Caco-2 (cell line): ENCODE results near the gene BEND3. TPM values are rescaled to one million over a fixed set of nuclear protein-coding genes. Genes with fewer than 3 reads are reported as not detected.
"Not testable (repeated sequence)": the region's sequence is repeated elsewhere in the genome, so short reads cannot be mapped to it uniquely, and the experiment has no call there.

Experiments
- BruUV-seq: library from RNA; stranded (reverse); fragments of 400-500 nt; replicated peaks from 2 replicates; lab custom pipeline; 2021; lab: Mats Ljungman, UMichigan
- CTCF ChIA-PET: fragments of 300-600 bp; sonication (Branson Sonifier 250); formaldehyde crosslinking; loops from one replicate; lab custom pipeline; 2022; ENCODE audit warnings: antibody characterized with exemption; lab: Charles Lee
- POLR2A ChIA-PET: fragments of 300-600 bp; sonication (Branson Sonifier 250); formaldehyde crosslinking; loops from one replicate; lab custom pipeline; 2022; ENCODE audit warnings: antibody characterized with exemption; lab: Charles Lee
- DNase-seq, 2 experiments: peaks; one replicate each; pipeline versions ENCODE4 v3.0.0 to v3.0.0-alpha.2; 2020 to 2022
- H3K27me3 ChIP-seq: replicated peaks from 2 replicates; pipeline ENCODE4 v1.6.0; 2011; ENCODE audit warnings: low read length; ENCODE audit not compliant: control insufficient read depth, insufficient read depth
- H3K36me3 ChIP-seq: 2 replicates; pipeline ENCODE4 v1.5.1; 2011; ENCODE audit warnings: low read length; ENCODE audit not compliant: control insufficient read depth, insufficient read depth
- H3K4me1 ChIP-seq: fragments of 250-450 bp; sonication (Bioruptor Pico); 2 replicates; pipeline ENCODE4 v1.5.1; 2020; ENCODE audit warnings: mild to moderate bottlenecking
- H3K4me3 ChIP-seq: 2 replicates; pipeline ENCODE4 v1.5.1; 2011; ENCODE audit warnings: low read depth, mild to moderate bottlenecking, control low read depth, low read length
- H3K9me3 ChIP-seq: fragments of 250-450 bp; sonication (Bioruptor Pico); 2 replicates; pipeline ENCODE4 v1.5.1; 2020; ENCODE audit warnings: mild to moderate bottlenecking, moderate library complexity
- H3K27ac Mint-ChIP-seq: one replicate; pipeline ENCODE4 v1.8.0; 2022; ENCODE audit warnings: mixed read lengths; ENCODE audit not compliant: unreplicated experiment
- H3K27me3 Mint-ChIP-seq: one replicate; pipeline ENCODE4 v1.8.0; 2022; ENCODE audit warnings: mixed read lengths; ENCODE audit not compliant: insufficient read depth, unreplicated experiment
- H3K36me3 Mint-ChIP-seq: one replicate; pipeline ENCODE4 v1.8.0; 2022; ENCODE audit warnings: mild to moderate bottlenecking, mixed read lengths; ENCODE audit not compliant: insufficient read depth, unreplicated experiment
- H3K4me1 Mint-ChIP-seq: one replicate; pipeline ENCODE4 v1.8.0; 2022; ENCODE audit warnings: low read depth, mixed read lengths; ENCODE audit not compliant: unreplicated experiment
- H3K4me3 Mint-ChIP-seq: one replicate; pipeline ENCODE4 v1.8.0; 2022; ENCODE audit warnings: mild to moderate bottlenecking, moderate library complexity, mixed read lengths; ENCODE audit not compliant: unreplicated experiment
- H3K9me3 Mint-ChIP-seq: one replicate; pipeline ENCODE4 v1.8.0; 2022; ENCODE audit warnings: mixed read lengths; ENCODE audit not compliant: unreplicated experiment
- CTCF ChIP-seq, 2 experiments: fragments of 200-600 bp in 1 of 2; IDR thresholded peaks; 1 replicate in 1 of 2; 2 replicates in 1 of 2; pipeline versions ENCODE4 v1.5.1 to v1.8.0; 2011 to 2022; ENCODE audit warnings: antibody characterized with exemption in 1 of 2, control low read depth in 1 of 2, inconsistent platforms in 1 of 2, low read depth in 1 of 2, low read length in 1 of 2, mild to moderate bottlenecking in 1 of 2, moderate library complexity in 1 of 2; ENCODE audit not compliant: insufficient read depth in 1 of 2, severe bottlenecking in 1 of 2, unreplicated experiment in 1 of 2
- intact Hi-C: fragments of 100-400 bp; cut with micrococcal nuclease; formaldehyde crosslinking; loops from one replicate; pipeline ENCODE4 v1.10.0; 2022; ENCODE audit not compliant: unreplicated experiment
- total RNA-seq: library from RNA; stranded (reverse); gene quantifications from 2 replicates; pipeline ENCODE4 v1.2.3, GENCODE V29; 2022

Gene BEND3
- total RNA-seq, 1 experiment from 2014 or later: 8.3 TPM

- no TSS peak for BruUV-seq
- no peak for TF ChIP-seq CTCF (IDR thresholded peaks at IDR 0.05; ENCODE audit: insufficient read depth in 1 of 2, low read depth in 1 of 2, low read length in 1 of 2, severe bottlenecking in 1 of 2, unreplicated experiment in 1 of 2)
These were observed 14.1 kb downstream of the BEND3 start for GRCh38 chr6:107101211-107101610.

DNA sequence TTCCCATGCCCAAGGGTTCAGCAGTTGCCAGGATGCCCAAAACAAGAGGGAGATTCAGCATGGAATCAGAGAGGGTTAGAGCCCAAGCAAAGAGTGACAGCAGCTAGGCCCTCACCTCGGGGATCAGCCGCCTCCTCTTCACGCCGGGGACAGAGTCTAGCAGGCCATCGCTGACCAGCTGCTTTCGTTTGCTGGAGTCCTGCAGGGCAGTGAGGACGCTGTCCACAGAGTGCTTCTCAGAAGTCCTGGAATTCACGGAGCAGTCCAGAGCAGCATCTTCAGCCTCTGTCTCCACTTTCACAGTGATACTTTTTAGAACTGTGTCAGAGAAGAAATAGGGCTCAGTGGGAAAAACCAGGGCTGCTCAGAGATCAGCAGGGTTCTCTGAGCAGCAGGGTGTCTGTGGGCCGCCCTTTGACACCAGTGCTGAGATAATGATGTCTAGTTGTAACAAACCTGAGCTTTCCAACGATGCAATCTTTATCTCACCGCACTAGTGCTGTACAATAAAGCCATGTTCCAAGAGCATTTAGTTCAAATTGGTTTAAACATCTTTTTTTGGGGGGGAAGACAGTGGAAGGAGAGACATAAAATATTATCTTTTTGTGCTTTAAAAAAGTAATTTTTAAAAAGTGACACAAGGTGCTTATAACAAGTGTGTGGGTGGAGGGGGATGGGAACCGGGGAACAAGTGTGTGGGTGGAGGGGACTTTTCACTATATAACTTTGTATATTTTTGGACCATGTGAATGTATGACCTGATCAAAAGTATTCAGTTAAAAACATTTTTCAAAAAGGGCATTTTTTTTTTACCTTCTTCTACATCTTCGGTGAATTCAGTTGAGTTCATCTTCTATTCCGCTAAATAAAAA, 16.6 kb downstream of the BEND3 start:
- Histone ChIP-seq H3K4me1 (no peaks in the 10 kb centered on the region), H3K36me3 (no peaks in the 10 kb centered on the region), H3K27me3 (no peaks in the 10 kb centered on the region), H3K4me3 (no peak overlapping the region), H3K9me3 (no peaks in the 10 kb centered on the region)
- BruUV-seq: no TSS peak
- H3K27ac Mint-ChIP-seq: no peak overlapping the region
- H3K27me3 Mint-ChIP-seq: no peaks in the 10 kb centered on the region
- DNase-seq: no peak
- TF ChIP-seq CTCF (IDR thresholded peaks at IDR 0.05; ENCODE audit: insufficient read depth in 1 of 2, low read depth in 1 of 2, low read length in 1 of 2, severe bottlenecking in 1 of 2, unreplicated experiment in 1 of 2): no peak
- no peaks in the 10 kb centered on the region for H3K4me1 Mint-ChIP-seq
- H3K4me3 Mint-ChIP-seq: no peak overlapping the region
- intact Hi-C loops: no loop called here
- POLR2A ChIA-PET: no interaction called here
- CTCF ChIA-PET: interaction anchor here (1.2 kb wide), 1 partner anchor 15 kb away, joined by 3 read pairs; no protein-coding TSS in a partner anchor
- H3K36me3 Mint-ChIP-seq: peaks cover 7% of the 10 kb centered on the region
- no peaks in the 10 kb centered on the region for H3K9me3 Mint-ChIP-seq

More at GRCh38 chr6:107101211-107101610, 14.1 kb downstream of the BEND3 start:
- Histone ChIP-seq H3K9me3 (no peaks in the 10 kb centered on the region), H3K27me3 (no peaks in the 10 kb centered on the region), H3K4me3 (no peak overlapping the region), H3K4me1 (no peaks in the 10 kb centered on the region), H3K36me3 (no peaks in the 10 kb centered on the region)
- no peak overlapping the region for H3K27ac Mint-ChIP-seq
- H3K9me3 Mint-ChIP-seq: no peaks in the 10 kb centered on the region
- no peak for DNase-seq
- H3K27me3 Mint-ChIP-seq: no peaks in the 10 kb centered on the region
- no peaks in the 10 kb centered on the region for H3K36me3 Mint-ChIP-seq
- ChIA-PET CTCF (no interaction called here), POLR2A (no interaction called here)
- H3K4me1 Mint-ChIP-seq: no peaks in the 10 kb centered on the region
- intact Hi-C loops: no loop called here
- H3K4me3 Mint-ChIP-seq: no peak overlapping the region

- DNase-seq, intact Hi-C loops, H3K27ac Mint-ChIP-seq, H3K4me1 Mint-ChIP-seq, BruUV-seq, H3K4me3 ChIP-seq, H3K4me3 Mint-ChIP-seq, POLR2A ChIA-PET, H3K4me1 ChIP-seq, H3K36me3 Mint-ChIP-seq, H3K36me3 ChIP-seq, H3K9me3 Mint-ChIP-seq, H3K27me3 Mint-ChIP-seq, H3K27me3 ChIP-seq, H3K9me3 ChIP-seq: not testable (repeated sequence)
- CTCF ChIA-PET: interaction anchor here (1.0 kb wide), 1 partner anchor 29 kb away, joined by 4 read pairs; no protein-coding TSS in a partner anchor
These were observed 30.9 kb downstream of the BEND3 start for GRCh38 chr6:107084459-107084858.
